ENCODE measurements around the gene PUM1.

PUM1 gene

GRCh38 chr1:30923597-30923996, 141.9 kb downstream of the PUM1 start:
- ATAC-seq, result no peak

- ATAC-seq, result no peak
Measured at GRCh38 chr1:30920827-30921226, 144.7 kb downstream of the PUM1 start.

GRCh38 chr1:30919025-30919881, 146.3 kb downstream of the PUM1 start:
- peak in 1 of 2 donors; percentile 20 for ATAC-seq

GRCh38 chr1:30916296-30916695, 149.2 kb downstream of the PUM1 start:
- ATAC-seq, result no peak

- no peak for ATAC-seq
Measured at GRCh38 chr1:30915491-30916230, 149.9 kb downstream of the PUM1 start.

GRCh38 chr1:30914931-30915330, 150.6 kb downstream of the PUM1 start:
- no peak for ATAC-seq

- no peak for ATAC-seq
Measured at GRCh38 chr1:30914587-30914922, 151.0 kb downstream of the PUM1 start.

GRCh38 chr1:30912913-30913652, 152.4 kb downstream of the PUM1 start:
- ATAC-seq, result no peak

- ATAC-seq, result peak; percentile 28 to 36
Measured at GRCh38 chr1:30912224-30912623, 153.3 kb downstream of the PUM1 start.

GRCh38 chr1:30911059-30911954, 154.2 kb downstream of the PUM1 start:
- peak in 1 of 2 donors; percentile 27 for ATAC-seq

- ATAC-seq, result no peak
Measured at GRCh38 chr1:30909365-30910068, 156.0 kb downstream of the PUM1 start.

GRCh38 chr1:30908696-30909364, 156.7 kb downstream of the PUM1 start, which contains the start of gene SDC3:
Gene SDC3, minus strand, starts transcription at chr1:30908758. Its CDS starts 172 bp downstream, at chr1:30908586.
- peak; percentile 60 to 68 for ATAC-seq

GRCh38 chr1:30908316-30908695, 157.2 kb downstream of the PUM1 start:
- ATAC-seq, result no peak

GRCh38 chr1:30907481-30908315, 157.8 kb downstream of the PUM1 start:
- no peak for ATAC-seq

GRCh38 chr1:30906631-30907441, 158.7 kb downstream of the PUM1 start:
- ATAC-seq, result no peak

GRCh38 chr1:30905916-30906620, 159.4 kb downstream of the PUM1 start:
- ATAC-seq, result no peak

- ATAC-seq, result no peak
Measured at GRCh38 chr1:30905403-30905802, 160.1 kb downstream of the PUM1 start.

- no peak for ATAC-seq
Measured at GRCh38 chr1:30904962-30905335, 160.6 kb downstream of the PUM1 start.

Data from activated CD4-positive, CD25-positive, alpha-beta regulatory T cell treated with anti-CD3 and anti-CD28 coated beads, Interleukin-2, amount 50 U/mL, for 24 hours (primary cell).